Neural progenitor cell (in vitro differentiated cells): ENCODE measurements around the gene RPN1.

Experiments used
- CTCF ChIP-seq: fragments of 200-600 bp; sonication (generic); IDR thresholded peaks from 2 replicates; pipeline ENCODE4 v1.5.1; 2017; ENCODE audit warnings: antibody characterized with exemption, mild to moderate bottlenecking
- EZH2 ChIP-seq: fragments of 200-600 bp; sonication (generic); IDR thresholded peaks from 2 replicates; pipeline ENCODE4 v1.6.1; 2017; ENCODE audit warnings: antibody characterized with exemption, mild to moderate bottlenecking, moderate library complexity
- EZH2phosphoT487 ChIP-seq: fragments of 200-600 bp; sonication (generic); IDR thresholded peaks from 2 replicates; pipeline ENCODE4 v1.6.1; 2017; ENCODE audit warnings: antibody characterized with exemption

DNA sequence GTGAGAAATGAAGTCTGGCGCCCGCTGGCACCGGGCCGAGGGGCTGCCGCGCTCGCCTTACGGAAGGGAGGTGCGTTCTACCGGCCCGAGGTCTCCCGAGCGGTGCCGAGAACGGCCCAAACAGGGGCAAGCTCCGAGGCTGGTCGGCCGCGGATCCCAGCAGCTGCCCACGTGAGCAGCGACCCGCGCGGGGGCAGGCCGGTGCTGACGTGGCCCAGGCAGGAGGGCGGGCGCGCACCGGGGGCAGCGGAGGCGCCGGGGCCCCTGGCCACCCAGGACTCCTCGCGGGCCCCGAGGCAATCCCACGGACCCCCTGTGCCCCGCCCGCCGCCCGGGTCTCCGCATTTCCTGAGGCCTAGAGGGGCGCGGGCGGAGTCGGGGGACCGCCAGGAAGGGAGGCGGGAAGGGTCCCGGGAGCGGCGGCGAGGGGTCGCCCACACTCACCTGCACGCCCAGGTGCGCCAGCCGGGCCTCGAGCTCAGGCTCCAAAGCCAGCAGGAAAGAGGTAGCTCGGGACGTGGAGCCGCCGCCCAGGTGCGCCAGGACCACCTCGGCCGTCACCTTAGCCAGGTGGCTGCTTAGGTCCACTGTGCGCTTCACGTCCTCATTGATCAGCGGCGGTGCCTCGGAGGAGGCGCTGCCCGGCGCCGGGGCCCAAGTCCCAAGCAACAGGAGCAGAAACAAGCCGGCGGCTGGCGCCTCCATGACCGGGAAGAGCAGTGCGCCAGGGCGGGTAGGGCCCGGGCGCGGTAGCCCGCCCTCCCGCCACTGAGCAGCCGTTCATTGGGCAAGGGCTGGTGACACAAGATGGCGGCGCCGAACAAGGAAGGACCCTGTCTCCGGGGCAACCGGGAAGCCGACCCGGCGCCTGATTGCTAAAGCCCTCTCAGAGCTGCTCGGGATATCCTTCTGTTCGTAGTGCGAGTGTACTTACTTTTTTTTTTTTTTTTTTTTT lies at the start of gene RPN1:
- no peak for TF ChIP-seq CTCF
- peak; percentile 10 for TF ChIP-seq EZH2
- no peak for TF ChIP-seq EZH2phosphoT487
